C4-2B (cell line): ENCODE measurements around the gene CORIN.

Experiments
- ZFX ChIP-seq: fragments of 450-650 bp; IDR thresholded peaks from 2 replicates; pipeline ENCODE4 v1.6.1; 2017
- TF ChIP-seq, protein P1 (sequence below): fragments of 450-650 bp; conservative IDR thresholded peaks from 2 replicates; pipeline ENCODE4 v1.5.1; 2017; ENCODE audit warnings: mild to moderate bottlenecking

DNA sequence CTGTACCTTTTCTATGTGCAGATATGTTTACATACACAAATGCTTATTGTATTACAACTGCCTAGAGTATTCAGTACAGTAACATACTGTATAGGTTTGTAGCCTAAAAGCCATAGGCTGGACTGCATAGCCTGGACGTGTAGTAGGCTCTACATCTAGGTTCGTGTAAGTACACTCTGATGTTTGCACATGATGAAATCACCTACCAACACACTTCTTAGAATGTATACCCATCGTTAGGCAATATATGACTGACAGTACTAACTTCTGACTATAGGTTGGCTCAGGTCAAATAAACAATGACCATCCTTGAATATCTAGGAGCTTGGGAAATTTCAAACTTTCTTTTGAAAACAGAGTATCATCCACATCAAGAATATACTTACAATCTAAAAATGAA, 139.0 kb downstream of the CORIN start:
- TF ChIP-seq, protein P1, sequence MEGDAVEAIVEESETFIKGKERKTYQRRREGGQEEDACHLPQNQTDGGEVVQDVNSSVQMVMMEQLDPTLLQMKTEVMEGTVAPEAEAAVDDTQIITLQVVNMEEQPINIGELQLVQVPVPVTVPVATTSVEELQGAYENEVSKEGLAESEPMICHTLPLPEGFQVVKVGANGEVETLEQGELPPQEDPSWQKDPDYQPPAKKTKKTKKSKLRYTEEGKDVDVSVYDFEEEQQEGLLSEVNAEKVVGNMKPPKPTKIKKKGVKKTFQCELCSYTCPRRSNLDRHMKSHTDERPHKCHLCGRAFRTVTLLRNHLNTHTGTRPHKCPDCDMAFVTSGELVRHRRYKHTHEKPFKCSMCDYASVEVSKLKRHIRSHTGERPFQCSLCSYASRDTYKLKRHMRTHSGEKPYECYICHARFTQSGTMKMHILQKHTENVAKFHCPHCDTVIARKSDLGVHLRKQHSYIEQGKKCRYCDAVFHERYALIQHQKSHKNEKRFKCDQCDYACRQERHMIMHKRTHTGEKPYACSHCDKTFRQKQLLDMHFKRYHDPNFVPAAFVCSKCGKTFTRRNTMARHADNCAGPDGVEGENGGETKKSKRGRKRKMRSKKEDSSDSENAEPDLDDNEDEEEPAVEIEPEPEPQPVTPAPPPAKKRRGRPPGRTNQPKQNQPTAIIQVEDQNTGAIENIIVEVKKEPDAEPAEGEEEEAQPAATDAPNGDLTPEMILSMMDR = no peak
- TF ChIP-seq ZFX = no peak
